Epithelial cell of esophagus (primary cell): ENCODE measurements around the gene FMO1.
"Not testable (repeated sequence)": the region's sequence is repeated elsewhere in the genome, so short reads cannot be mapped to it uniquely, and the experiment has no call there.

ENCODE experiments used
- DNase-seq: peaks from one replicate; pipeline ENCODE4 v3.0.0; 2010; ENCODE audit warnings: low read depth
- H3K4me3 ChIP-seq: 2 replicates; pipeline ENCODE4 v1.5.1; 2011; ENCODE audit warnings: mild to moderate bottlenecking, low read length, control low read depth
- CTCF ChIP-seq: IDR thresholded peaks from 2 replicates; pipeline ENCODE4 v1.5.1; 2011; ENCODE audit warnings: low read depth, mild to moderate bottlenecking, low read length, control low read depth, inconsistent platforms; ENCODE audit not compliant: insufficient read depth; ENCODE audit errors: missing control alignments

Gene FMO1

GRCh38 chr1:171220581-171221054 lies 27.7 kb upstream of the FMO1 start:
- TF ChIP-seq CTCF = no peak
- no peak overlapping the region for H3K4me3 ChIP-seq
- DNase-seq = no peak

- peak; percentile 45 for DNase-seq
- H3K4me3 ChIP-seq = no peak overlapping the region
- no peak for TF ChIP-seq CTCF
Measured at GRCh38 chr1:171221665-171222591, 26.4 kb upstream of the FMO1 start.

- H3K4me3 ChIP-seq = no peak overlapping the region
- no peak for DNase-seq
- no peak for TF ChIP-seq CTCF
Measured at GRCh38 chr1:171222936-171223335, 25.4 kb upstream of the FMO1 start.

- DNase-seq = peak; percentile 69
- H3K4me3 ChIP-seq = not testable (repeated sequence)
Measured at GRCh38 chr1:171224257-171224656, 24.0 kb upstream of the FMO1 start.

GRCh38 chr1:171226747-171227370 lies 21.4 kb upstream of the FMO1 start:
- peak; percentile 80 for DNase-seq
- no peak overlapping the region for H3K4me3 ChIP-seq
- TF ChIP-seq CTCF = peak; percentile 84

- no peak for DNase-seq
- no peak for TF ChIP-seq CTCF
- no peak overlapping the region for H3K4me3 ChIP-seq
Measured at GRCh38 chr1:171231326-171231725, 17.0 kb upstream of the FMO1 start.

GRCh38 chr1:171233183-171233582 lies 15.1 kb upstream of the FMO1 start:
- TF ChIP-seq CTCF = no peak
- DNase-seq = no peak
- no peak overlapping the region for H3K4me3 ChIP-seq

- not testable (repeated sequence) for H3K4me3 ChIP-seq, DNase-seq
Measured at GRCh38 chr1:171236231-171236630, 12.1 kb upstream of the FMO1 start.
